Measurements from ENCODE around the gene CST9. TPM values are rescaled to one million over a fixed set of nuclear protein-coding genes. Genes with fewer than 3 reads are reported as not detected.

The CST9 gene
- total RNA-seq, 8 experiments from 2014 or later: 0.17 to 0.54 (median 0.38) TPM; not detected in 3

- ATAC-seq (replicated peaks in 6 of 8): peak in 1 of 8 experiments; percentile 57
- H3K27ac ChIP-seq: no peak overlapping the region
- in situ Hi-C loops (cut with MboI; ENCODE audit: low pct_unique_long_range_greater_than_20kb in 2 of 9, low sequenced_read_pairs in 9 of 9, unreplicated experiment in 9 of 9): no loop called here
- H3K4me1 ChIP-seq (replicated peaks in 1 of 2): no peaks in the 10 kb centered on the region
- no peak overlapping the region for H3K4me3 ChIP-seq
- 0 to 100% (median 60%) methylated on average over 1 of the region's 1 CpG; no CpG with 5 or more reads in 5 of the 10 experiments for WGBS, 10 experiments
Measured at GRCh38 chr20:23568971-23569330, 36.8 kb downstream of the CST9 start.

DNA sequence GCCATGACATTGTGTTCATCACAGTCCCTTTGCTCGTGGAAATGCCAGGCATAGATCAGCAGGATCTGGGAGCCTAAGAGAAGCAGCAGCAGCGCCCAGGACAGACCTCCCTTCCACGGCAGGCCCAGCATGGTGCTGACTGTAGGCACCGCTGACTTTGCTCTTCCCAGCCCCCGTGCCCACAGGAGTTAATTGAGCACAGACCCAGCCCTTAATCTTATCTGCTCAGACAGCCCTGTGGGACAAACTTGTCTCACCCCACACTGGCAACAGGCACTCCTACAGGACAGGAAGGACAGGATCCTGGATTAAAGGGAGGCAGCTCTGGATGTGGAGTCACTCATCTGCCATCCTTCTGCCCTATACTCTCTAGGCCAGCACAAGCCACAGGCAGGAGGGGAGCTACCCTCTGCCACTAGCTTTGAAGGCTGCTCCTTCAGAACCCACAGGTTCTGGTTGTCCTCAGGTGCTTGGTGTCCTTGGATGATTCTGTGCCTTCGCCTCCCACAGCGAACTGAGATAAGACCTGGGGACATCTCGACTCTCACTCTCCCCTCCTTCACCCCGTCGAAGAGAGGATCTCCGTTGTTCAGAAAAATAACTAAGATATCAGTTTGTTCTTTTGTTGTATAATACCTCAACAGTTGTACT is 37.3 kb downstream of the CST9 start, which contains the start of gene CST9L:
Gene CST9L (minus strand): TSS at position 165 of the 651 bp plus-strand sequence. CDS start 34 bp downstream, at position 131.
- Histone ChIP-seq H3K27ac (no peak within 1 kb of the TSS), H3K4me1 (replicated peaks in 1 of 2) (no peaks in the 10 kb centered on the region), H3K4me3 (no peak within 1 kb of the TSS)
- in situ Hi-C loops (cut with MboI; ENCODE audit: low pct_unique_long_range_greater_than_20kb in 2 of 9, low sequenced_read_pairs in 9 of 9, unreplicated experiment in 9 of 9): no loop called here
- no peak for ATAC-seq (replicated peaks in 6 of 8)
- 9 to 93% (median 71%) methylated on average over 1 to 6 of the region's 11 CpGs; no CpG with 5 or more reads in 2 of the 10 experiments for WGBS, 10 experiments

GRCh38 chr20:23566199-23566932 is 39.4 kb downstream of the CST9 start:
- 11 to 100% (median 73%) methylated on average over 1 to 6 of the region's 7 CpGs; no CpG with 5 or more reads in 3 of the 10 experiments for WGBS, 10 experiments
- Histone ChIP-seq H3K27ac (no peak overlapping the region), H3K4me1 (replicated peaks in 1 of 2) (no peaks in the 10 kb centered on the region), H3K4me3 (no peak overlapping the region)
- ATAC-seq (replicated peaks in 6 of 8): no peak
- in situ Hi-C loops (cut with MboI; ENCODE audit: low pct_unique_long_range_greater_than_20kb in 2 of 9, low sequenced_read_pairs in 9 of 9, unreplicated experiment in 9 of 9): no loop called here

DNA sequence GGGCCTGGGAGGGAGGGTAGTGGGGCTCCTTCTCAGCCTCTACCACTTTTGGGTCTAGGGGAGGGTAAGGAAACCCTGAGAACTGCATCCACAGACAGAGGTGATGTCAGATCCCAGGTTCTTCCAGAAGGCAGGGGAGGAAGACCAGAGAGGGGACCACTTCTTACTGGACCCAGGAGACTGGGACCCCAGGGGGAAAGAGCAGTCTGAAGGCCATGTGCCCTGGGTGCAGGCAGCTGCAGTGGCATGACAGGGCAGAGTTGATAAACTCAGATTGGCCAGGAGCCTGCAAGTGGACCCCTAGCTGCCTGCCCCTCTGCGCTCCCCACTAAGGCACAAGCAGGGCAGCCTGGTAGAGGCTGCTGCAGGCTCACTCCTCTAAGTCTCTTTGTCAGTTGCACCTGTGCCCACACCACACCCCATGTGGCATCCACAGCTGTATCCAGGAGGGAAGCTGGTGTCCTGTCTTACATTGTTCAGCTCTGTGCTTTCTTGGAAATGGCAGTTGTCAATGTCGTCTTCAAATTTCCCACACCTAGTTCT is 40.1 kb downstream of the CST9 start:
- Histone ChIP-seq H3K4me1 (replicated peaks in 1 of 2) (no peaks in the 10 kb centered on the region), H3K4me3 (no peak overlapping the region), H3K27ac (no peak overlapping the region)
- ATAC-seq (replicated peaks in 6 of 8): no peak
- in situ Hi-C loops (cut with MboI; ENCODE audit: low pct_unique_long_range_greater_than_20kb in 2 of 9, low sequenced_read_pairs in 9 of 9, unreplicated experiment in 9 of 9): no loop called here
- whole genome bisulfite sequencing, 10 experiments: 100% methylated on average over 1 to 2 of the region's 2 CpGs; no CpG with 5 or more reads in 7 of the 10 experiments

DNA sequence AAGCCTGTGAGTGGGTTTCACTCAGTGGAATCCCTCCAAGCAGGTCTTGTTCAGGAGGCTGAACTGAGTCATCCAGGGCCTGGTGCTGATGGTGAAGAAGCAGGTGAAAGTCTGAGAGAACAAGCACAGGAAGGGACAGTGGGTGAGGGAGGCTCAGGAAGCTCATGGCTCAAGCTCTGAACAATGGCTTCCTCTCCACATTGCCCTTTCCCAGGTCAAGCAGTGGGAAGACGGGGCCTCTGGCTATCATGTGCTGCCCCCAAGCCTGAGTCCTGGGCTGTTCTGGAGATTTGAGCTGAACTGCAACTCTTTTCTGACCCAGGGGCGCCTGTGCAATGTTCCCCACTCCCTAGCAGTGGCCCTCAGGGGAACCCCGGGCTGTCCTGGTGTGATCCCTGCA is 40.8 kb downstream of the CST9 start:
- in situ Hi-C loops (cut with MboI; ENCODE audit: low pct_unique_long_range_greater_than_20kb in 2 of 9, low sequenced_read_pairs in 9 of 9, unreplicated experiment in 9 of 9): no loop called here
- H3K4me1 ChIP-seq (replicated peaks in 1 of 2): no peaks in the 10 kb centered on the region
- ATAC-seq (replicated peaks in 6 of 8): no peak
- 33 to 100% (median 63%) methylated on average over 1 of the region's 3 CpGs; no CpG with 5 or more reads in 6 of the 10 experiments for WGBS, 10 experiments
- no peak overlapping the region for H3K4me3 ChIP-seq
- H3K27ac ChIP-seq: no peak overlapping the region

DNA sequence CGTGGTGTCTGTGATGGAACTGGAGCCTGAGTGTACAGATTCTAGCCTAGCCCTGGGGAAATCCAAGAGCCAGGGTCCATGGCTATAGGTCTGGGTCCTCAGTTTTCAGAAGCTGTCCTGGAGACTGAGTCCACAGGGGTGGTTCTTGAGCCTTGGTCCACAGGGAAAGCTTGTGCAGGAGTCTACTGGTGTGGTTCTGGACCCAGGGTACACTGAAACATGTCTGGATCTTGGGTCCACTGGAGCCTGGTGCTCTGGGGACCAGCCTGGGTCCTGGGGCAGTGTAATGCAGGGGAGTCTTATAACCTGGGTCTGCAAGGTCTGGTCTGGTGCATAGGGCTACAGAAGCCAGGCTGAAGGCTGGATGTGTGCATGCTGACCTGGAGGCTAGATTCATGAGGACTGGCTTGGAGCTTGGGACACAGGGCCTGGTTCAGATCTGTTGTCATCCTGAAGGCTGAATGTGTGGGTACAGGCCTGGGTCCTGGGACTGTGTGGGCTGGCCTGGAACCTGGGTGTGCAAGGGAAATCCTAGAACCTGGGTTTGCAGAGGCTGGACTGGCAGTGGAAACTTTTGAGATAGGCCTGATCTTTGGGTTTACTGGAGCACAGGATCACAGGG is 42.9 kb downstream of the CST9 start:
- whole genome bisulfite sequencing, 10 experiments: 38% methylated on average over 1 of the region's 1 CpG; no CpG with 5 or more reads in 9 of the 10 experiments
- no peak overlapping the region for H3K4me3 ChIP-seq
- no peak for ATAC-seq (replicated peaks in 6 of 8)
- no peaks in the 10 kb centered on the region for H3K4me1 ChIP-seq (replicated peaks in 1 of 2)
- H3K27ac ChIP-seq: no peak overlapping the region
- in situ Hi-C loops (cut with MboI; ENCODE audit: low pct_unique_long_range_greater_than_20kb in 2 of 9, low sequenced_read_pairs in 9 of 9, unreplicated experiment in 9 of 9): no loop called here

- ATAC-seq (replicated peaks in 6 of 8): peak in 2 of 8 experiments; percentile 79 to 83
- in situ Hi-C loops (cut with MboI; ENCODE audit: low pct_unique_long_range_greater_than_20kb in 2 of 9, low sequenced_read_pairs in 9 of 9, unreplicated experiment in 9 of 9): no loop called here
- Histone ChIP-seq H3K4me3 (no peak overlapping the region), H3K27ac (no peak overlapping the region), H3K4me1 (replicated peaks in 1 of 2) (no peaks in the 10 kb centered on the region)
- 0 to 75% (median 0%) methylated on average over 1 of the region's 1 CpG; no CpG with 5 or more reads in 6 of the 10 experiments for WGBS, 10 experiments
Measured at GRCh38 chr20:23554401-23554800, 51.3 kb downstream of the CST9 start.

Other genes starting within 250 kb of the CST9 start
- 10 to 100 TPM; 11.2 to 40.6 (median 22.3) TPM for gene GZF1, start 243.7 kb downstream of the CST9 start, total RNA-seq
- 10 to 100 TPM; 26.9 to 61.4 (median 42.7) TPM for gene NAPB, start 184.4 kb downstream of the CST9 start, total RNA-seq
- not detected for gene CSTL1, start 166.2 kb downstream of the CST9 start, total RNA-seq
- gene CST11, start 153.0 kb downstream of the CST9 start, total RNA-seq: not detected
- gene CST8, start 114.8 kb downstream of the CST9 start, total RNA-seq: not detected
- not detected for gene CST9L, start 37.4 kb downstream of the CST9 start, total RNA-seq
- gene CST3, start 32.0 kb upstream of the CST9 start, total RNA-seq: 1,000 to 10,000 TPM in 1 of 8 experiments, 100 to 1,000 TPM in 4, 10 to 100 TPM in 3; 50.2 to 1,751 (median 154) TPM
- not detected for gene CST4, start 83.1 kb upstream of the CST9 start, total RNA-seq
- not detected for gene CST1, start 145.0 kb upstream of the CST9 start, total RNA-seq
- 1 to 10 TPM in 1 of 8 experiments, under 1 TPM in 1, not detected in 6; 0.29 to 1.6 TPM for gene CST2, start 220.8 kb upstream of the CST9 start, total RNA-seq